Progenitor cell of endocrine pancreas (in vitro differentiated cells): ENCODE measurements around the gene SPIRE1. TPM values are rescaled to one million over a fixed set of nuclear protein-coding genes. Genes with fewer than 3 reads are reported as not detected.

Source experiments
- DNase-seq: peaks from one replicate; pipeline ENCODE4 v3.0.0; 2021; ENCODE audit warnings: low spot score; ENCODE audit not compliant: unreplicated experiment
- H3K27ac Mint-ChIP-seq: 2 replicates; pipeline ENCODE4 v1.8.0; 2021; ENCODE audit warnings: mild to moderate bottlenecking, moderate library complexity, mixed read lengths
- H3K27me3 Mint-ChIP-seq: 2 replicates; pipeline ENCODE4 v1.8.0; 2021; ENCODE audit warnings: mixed read lengths
- H3K36me3 Mint-ChIP-seq: 2 replicates; pipeline ENCODE4 v1.8.0; 2022; ENCODE audit warnings: mixed read lengths; ENCODE audit not compliant: insufficient read depth
- H3K4me1 Mint-ChIP-seq: 2 replicates; pipeline ENCODE4 v1.8.0; 2021; ENCODE audit warnings: low read depth, mixed read lengths
- H3K4me3 Mint-ChIP-seq: 2 replicates; pipeline ENCODE4 v1.8.0; 2021; ENCODE audit warnings: low read depth, mild to moderate bottlenecking, moderate library complexity, mixed read lengths
- H3K9me3 Mint-ChIP-seq: 2 replicates; pipeline ENCODE4 v1.8.0; 2021; ENCODE audit warnings: low read depth, mixed read lengths
- CTCF ChIP-seq: fragments of 200-600 bp; sonication (generic); IDR thresholded peaks from one replicate; pipeline ENCODE4 v1.5.0; 2021; ENCODE audit warnings: antibody characterized with exemption, mild to moderate bottlenecking; ENCODE audit not compliant: unreplicated experiment
- total RNA-seq: library from RNA; stranded (reverse); gene quantifications from 2 replicates; pipeline ENCODE4 v1.2.1, GENCODE V29; 2021

Gene SPIRE1
- total RNA-seq, 1 donor from 2014 or later: 24.6 TPM

GRCh38 chr18:12520442-12520992 lies 137.4 kb downstream of the SPIRE1 start:
- DNase-seq: no peak
- Mint-ChIP-seq H3K4me3 (no peak overlapping the region), H3K27me3 (no peaks in the 10 kb centered on the region), H3K4me1 (peaks cover 1% of the 10 kb centered on the region), H3K9me3 (no peaks in the 10 kb centered on the region), H3K27ac (no peak overlapping the region), H3K36me3 (no peaks in the 10 kb centered on the region)
- TF ChIP-seq CTCF: no peak

GRCh38 chr18:12518832-12519531 lies 138.9 kb downstream of the SPIRE1 start:
- peaks cover 1% of the 10 kb centered on the region for H3K4me1 Mint-ChIP-seq
- H3K27ac Mint-ChIP-seq: no peak overlapping the region
- peaks cover 1% of the 10 kb centered on the region for H3K36me3 Mint-ChIP-seq
- no peaks in the 10 kb centered on the region for H3K27me3 Mint-ChIP-seq
- DNase-seq: no peak
- H3K9me3 Mint-ChIP-seq: no peaks in the 10 kb centered on the region
- no peak overlapping the region for H3K4me3 Mint-ChIP-seq
- TF ChIP-seq CTCF: no peak

- H3K4me3 Mint-ChIP-seq: no peak overlapping the region
- H3K27me3 Mint-ChIP-seq: no peaks in the 10 kb centered on the region
- no peak for DNase-seq
- no peak overlapping the region for H3K27ac Mint-ChIP-seq
- H3K36me3 Mint-ChIP-seq: peaks cover 1% of the 10 kb centered on the region
- H3K9me3 Mint-ChIP-seq: no peaks in the 10 kb centered on the region
- no peak for TF ChIP-seq CTCF
- peaks cover 1% of the 10 kb centered on the region for H3K4me1 Mint-ChIP-seq
These were observed 139.6 kb downstream of the SPIRE1 start for GRCh38 chr18:12518326-12518725.

GRCh38 chr18:12517142-12517825 lies 140.6 kb downstream of the SPIRE1 start:
- Mint-ChIP-seq H3K4me1 (peaks cover 1% of the 10 kb centered on the region), H3K4me3 (no peak overlapping the region), H3K9me3 (no peaks in the 10 kb centered on the region), H3K36me3 (peaks cover 7% of the 10 kb centered on the region), H3K27me3 (no peaks in the 10 kb centered on the region), H3K27ac (no peak overlapping the region)
- TF ChIP-seq CTCF: no peak
- no peak for DNase-seq

GRCh38 chr18:12516049-12516630 lies 141.8 kb downstream of the SPIRE1 start:
- H3K4me1 Mint-ChIP-seq: peaks cover 1% of the 10 kb centered on the region
- no peak overlapping the region for H3K27ac Mint-ChIP-seq
- no peaks in the 10 kb centered on the region for H3K27me3 Mint-ChIP-seq
- TF ChIP-seq CTCF: no peak
- DNase-seq: no peak
- no peaks in the 10 kb centered on the region for H3K9me3 Mint-ChIP-seq
- H3K36me3 Mint-ChIP-seq: peaks cover 8% of the 10 kb centered on the region
- H3K4me3 Mint-ChIP-seq: no peak overlapping the region
